HG03025 (cell line): ENCODE results near the gene NBL1.

Source experiments
- ATAC-seq: cut with Tn5 transposase; IDR thresholded peaks from one replicate; pipeline ENCODE4 v1.9.1; 2021; ENCODE audit warnings: mild to moderate bottlenecking, moderate library complexity; ENCODE audit not compliant: unreplicated experiment, low FRiP score

Gene NBL1

DNA sequence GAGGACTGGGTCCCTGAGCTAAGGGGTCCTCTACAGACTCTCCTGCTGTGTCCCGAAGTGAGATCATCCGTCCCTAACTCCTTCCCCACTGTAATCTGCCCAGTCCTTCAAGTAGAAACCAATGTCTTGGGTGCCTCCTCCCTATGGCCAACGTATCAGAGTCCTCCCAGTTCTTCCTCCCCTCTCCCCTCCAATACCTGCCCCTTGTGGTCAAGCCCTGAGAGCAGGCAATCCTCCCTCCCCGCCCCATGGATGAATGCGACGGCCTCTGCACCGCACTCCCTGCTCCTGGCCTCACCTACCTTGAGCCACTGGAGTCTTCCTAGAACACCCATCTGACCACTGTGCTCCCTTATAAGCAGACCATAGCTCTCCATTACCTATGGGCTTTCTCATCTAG lies 51.7 kb downstream of the NBL1 start:
- no peak for ATAC-seq

DNA sequence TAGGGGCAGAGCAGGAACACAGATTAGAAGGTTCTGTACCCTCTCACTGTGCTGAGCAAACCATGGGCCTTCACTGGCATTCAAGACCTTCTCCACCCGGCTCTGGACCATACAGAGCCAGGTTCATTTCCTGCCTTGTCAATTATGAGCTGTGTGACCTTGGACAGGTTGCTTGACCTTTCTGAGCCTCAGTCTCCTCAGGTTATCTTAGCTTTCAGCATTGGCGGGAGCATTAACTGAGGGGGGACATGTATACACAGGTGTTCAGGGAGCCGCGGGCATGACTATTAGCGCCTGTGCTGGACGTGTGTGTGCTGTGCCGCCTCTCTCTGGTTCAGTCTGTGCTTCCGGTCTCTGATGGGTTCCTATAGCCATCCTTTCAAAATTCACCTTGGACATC lies 52.7 kb downstream of the NBL1 start:
- ATAC-seq: no peak

DNA sequence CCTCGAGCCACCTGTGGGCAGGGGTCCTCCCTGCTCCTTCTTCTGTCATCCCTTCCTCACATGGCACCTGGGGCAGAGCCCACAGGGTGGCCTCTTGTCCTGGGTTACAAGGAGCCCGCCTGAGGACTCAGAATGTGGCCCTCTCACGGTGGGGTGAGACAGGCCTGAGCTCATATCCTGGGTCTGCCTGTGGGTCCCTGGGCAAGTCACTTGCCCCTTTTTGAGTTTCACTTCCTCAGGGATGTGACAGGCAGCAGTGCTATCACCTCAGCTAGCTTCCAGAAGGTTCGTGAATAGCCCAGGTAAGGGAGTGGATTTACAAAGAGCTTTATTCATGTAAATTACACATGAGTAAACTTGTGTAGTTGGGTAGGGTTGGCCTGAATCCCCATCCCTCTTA lies 54.1 kb downstream of the NBL1 start:
- ATAC-seq: no peak

DNA sequence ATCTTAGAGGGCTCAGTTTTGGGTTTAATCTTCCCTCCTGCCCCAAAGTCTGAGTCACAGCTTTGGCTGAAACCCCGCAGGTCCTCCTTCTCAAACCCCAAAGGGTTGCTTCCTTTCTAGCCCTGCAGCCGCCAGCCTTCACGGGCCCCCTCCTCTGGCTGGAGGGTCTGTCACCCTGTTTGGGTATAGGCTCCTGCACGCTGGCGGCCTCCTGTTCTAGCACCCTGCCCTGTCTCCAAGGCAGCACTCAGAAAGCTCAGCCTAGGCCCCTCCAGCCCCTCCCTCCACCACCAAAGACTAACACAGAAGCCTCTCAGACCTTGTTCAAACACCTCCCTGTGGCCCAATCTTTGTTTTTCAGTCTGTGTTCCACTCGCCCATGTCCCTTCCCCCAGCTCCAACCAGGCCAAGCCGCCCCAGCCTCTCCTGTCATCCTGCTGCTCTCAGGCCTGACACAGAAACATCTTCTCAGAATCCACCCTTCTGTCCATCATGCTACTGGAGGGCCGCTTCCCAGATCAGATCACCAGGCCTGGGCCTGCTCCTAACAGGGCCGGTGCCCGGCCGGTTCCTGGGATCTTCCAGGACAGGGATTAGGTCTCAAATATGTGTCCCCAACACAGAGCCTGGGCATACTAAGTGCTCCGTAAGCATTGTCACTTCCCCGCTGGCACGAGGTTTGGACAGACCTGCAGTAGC lies 56.1 kb downstream of the NBL1 start:
- no peak for ATAC-seq

DNA sequence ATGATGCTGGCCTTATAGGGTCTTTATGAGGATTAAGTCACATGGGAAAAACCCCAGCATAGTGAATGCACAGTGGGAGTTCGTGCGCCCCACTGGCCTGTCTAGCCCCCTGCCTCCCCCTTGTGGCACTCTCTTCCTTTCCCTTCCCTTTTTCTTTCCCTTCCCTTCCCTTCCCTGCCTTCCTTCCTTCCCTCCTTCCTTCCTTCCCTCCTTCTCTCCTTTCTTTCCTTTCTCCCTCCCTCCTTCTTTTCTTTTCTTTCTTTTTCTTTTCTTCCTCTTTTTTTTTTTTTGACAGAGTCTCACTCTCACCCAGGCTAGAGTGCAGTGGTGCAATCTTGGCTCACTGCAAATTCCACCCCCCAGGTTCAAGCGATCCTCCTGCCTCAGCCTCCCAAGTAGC lies 59.2 kb downstream of the NBL1 start:
- ATAC-seq: no peak

DNA sequence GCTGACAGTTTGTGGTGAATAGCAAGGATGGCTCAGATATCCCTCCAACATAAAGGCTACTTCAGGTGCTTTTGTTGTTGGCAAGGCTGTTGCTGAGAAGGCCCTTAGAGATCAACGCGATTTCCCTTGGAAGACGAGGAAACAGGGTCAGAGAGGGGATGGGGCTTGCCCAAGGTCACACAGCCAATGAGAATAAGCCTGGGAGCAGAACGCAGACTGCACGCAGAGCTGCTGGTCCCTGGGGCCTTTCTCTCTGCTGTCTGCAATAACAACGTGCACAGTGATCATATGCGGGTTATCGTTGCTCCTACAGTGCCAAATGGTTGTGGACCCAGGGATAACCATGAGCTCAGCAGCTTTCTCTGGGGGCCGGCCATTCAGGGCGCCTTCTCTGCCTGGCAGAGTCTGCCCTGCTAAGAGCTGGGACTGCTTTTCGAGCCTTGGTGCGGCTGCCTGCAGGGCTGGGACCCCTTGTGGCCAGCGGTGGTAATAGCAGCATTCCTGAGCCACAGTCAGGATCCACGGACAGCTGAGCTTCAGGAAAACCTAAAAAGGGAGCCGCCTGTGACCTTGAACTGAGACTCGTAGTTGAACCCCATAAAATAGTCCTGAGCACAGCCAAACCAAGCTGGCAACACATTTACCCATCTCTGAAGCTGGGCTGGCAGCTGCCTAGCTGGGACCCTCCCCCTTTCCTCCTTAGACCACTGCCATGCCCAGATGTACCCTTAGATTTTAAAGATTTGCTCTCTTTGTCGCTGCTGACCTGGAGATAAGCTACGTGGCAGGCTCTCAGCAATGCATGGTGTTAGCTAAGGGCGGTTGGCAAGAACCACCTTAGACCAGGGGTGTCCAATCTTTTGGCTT lies 60.4 kb downstream of the NBL1 start:
- no peak for ATAC-seq

DNA sequence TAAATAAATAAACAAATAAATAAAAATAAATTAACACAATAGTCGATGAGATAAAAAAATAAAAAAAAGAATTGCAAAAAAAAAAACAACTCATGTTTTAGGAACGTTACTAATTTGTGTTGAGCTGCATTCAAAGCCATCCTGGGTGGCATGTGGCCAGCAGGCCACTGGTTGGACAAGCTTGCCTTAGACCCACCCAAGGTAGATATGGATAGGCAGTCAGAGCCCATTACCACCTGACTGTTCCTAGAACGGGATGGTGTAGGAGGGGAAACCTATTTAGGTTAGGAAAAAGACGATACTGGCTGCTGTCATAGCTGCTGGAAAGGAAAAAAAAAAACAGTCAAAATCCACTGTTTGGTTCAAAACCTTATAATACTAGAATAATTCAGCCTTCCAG lies 61.4 kb downstream of the NBL1 start:
- no peak for ATAC-seq

DNA sequence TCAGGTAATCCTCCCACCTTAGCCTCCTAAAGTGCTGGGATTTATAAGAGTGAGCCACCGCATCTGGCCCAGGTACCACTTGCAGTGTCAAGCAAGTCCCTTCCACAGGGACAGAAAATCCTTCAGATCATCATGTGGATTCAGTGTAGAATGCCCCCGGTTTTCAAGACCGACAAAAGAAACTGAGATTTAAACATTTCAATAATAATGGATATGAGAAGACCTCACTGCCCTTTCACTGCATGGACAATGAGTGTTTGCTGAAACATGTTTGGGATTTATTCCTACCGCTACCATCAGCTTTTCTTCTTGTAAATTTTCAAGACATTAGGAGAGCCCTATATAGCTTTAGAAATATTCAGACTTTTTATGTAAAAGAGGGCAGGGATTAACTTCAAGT lies 62.0 kb downstream of the NBL1 start:
- ATAC-seq: no peak
